GM18909 (cell line): ENCODE data around the gene PLA2G2D.

Source experiments
- ATAC-seq: cut with Tn5 transposase; IDR thresholded peaks from one replicate; pipeline ENCODE4 v1.9.1; 2021; ENCODE audit warnings: mild to moderate bottlenecking; ENCODE audit not compliant: unreplicated experiment, poor library complexity

PLA2G2D gene

GRCh38 chr1:20119347-20119746, at the start of gene PLA2G2D:
Gene PLA2G2D, minus strand, starts transcription at chr1:20119536. Its CDS starts 38 bp downstream, at chr1:20119498.
- no peak for ATAC-seq

GRCh38 chr1:20168564-20169491, 49.5 kb upstream of the PLA2G2D start:
- ATAC-seq = no peak

- no peak for ATAC-seq
Observed at GRCh38 chr1:20167126-20167525, 47.8 kb upstream of the PLA2G2D start.

GRCh38 chr1:20166051-20166450, 46.7 kb upstream of the PLA2G2D start:
- ATAC-seq = no peak

- no peak for ATAC-seq
Observed at GRCh38 chr1:20165522-20165951, 46.2 kb upstream of the PLA2G2D start.

- ATAC-seq = no peak
Observed at GRCh38 chr1:20164694-20165202, 45.4 kb upstream of the PLA2G2D start.

GRCh38 chr1:20160034-20160433, 40.7 kb upstream of the PLA2G2D start:
- ATAC-seq = no peak

- ATAC-seq = no peak
Observed at GRCh38 chr1:20158358-20159070, 39.2 kb upstream of the PLA2G2D start.

- no peak for ATAC-seq
Observed at GRCh38 chr1:20154301-20154831, 35.0 kb upstream of the PLA2G2D start.

- no peak for ATAC-seq
Observed at GRCh38 chr1:20153000-20153418, 33.7 kb upstream of the PLA2G2D start.

GRCh38 chr1:20152599-20152930, 33.2 kb upstream of the PLA2G2D start:
- no peak for ATAC-seq

- no peak for ATAC-seq
Observed at GRCh38 chr1:20151906-20152598, 32.7 kb upstream of the PLA2G2D start.

- ATAC-seq = no peak
Observed at GRCh38 chr1:20150969-20151368, 31.6 kb upstream of the PLA2G2D start.

GRCh38 chr1:20150326-20150705, 31.0 kb upstream of the PLA2G2D start:
- no peak for ATAC-seq

- no peak for ATAC-seq
Observed at GRCh38 chr1:20149601-20150325, 30.4 kb upstream of the PLA2G2D start.

- no peak for ATAC-seq
Observed at GRCh38 chr1:20148571-20149500, 29.5 kb upstream of the PLA2G2D start.

- no peak for ATAC-seq
Observed at GRCh38 chr1:20147846-20148570, 28.7 kb upstream of the PLA2G2D start.
